Upper lobe of left lung (tissue), 6 donors: ENCODE data around the gene PRM3. TPM values are rescaled to one million over a fixed set of nuclear protein-coding genes. Genes with fewer than 3 reads are reported as not detected.
A peak's percentile ranks its signal among the peaks of the same experiment; 100 is the strongest.

Experiments used
- ATAC-seq, 2 donors: fragments of 200-7000 bp; cut with Tn5 transposase; one replicate each; pipeline ENCODE4 v1.9.1; 2022; ENCODE audit warnings: mild to moderate bottlenecking in 2 of 2, moderate library complexity in 2 of 2; ENCODE audit not compliant: low FRiP score in 2 of 2
- DNase-seq, 2 donors: peaks; one replicate each; pipeline ENCODE4 v3.0.0-alpha.2; 2019 to 2020
- H3K27ac ChIP-seq, 4 donors: fragments of 200-600 bp; sonication (generic); one replicate each; pipeline ENCODE4 v1.5.1; 2016 to 2019
- H3K27me3 ChIP-seq, 4 donors: fragments of 200-600 bp; sonication (generic); one replicate each; pipeline ENCODE4 v1.5.1; 2017 to 2019
- H3K36me3 ChIP-seq, 4 donors: fragments of 200-600 bp; sonication (generic); one replicate each; pipeline ENCODE4 v1.5.1; 2016 to 2019
- H3K4me1 ChIP-seq, 4 donors: fragments of 200-600 bp; sonication (generic); one replicate each; pipeline ENCODE4 v1.5.1; 2018 to 2019
- H3K4me3 ChIP-seq, 4 donors: fragments of 200-600 bp; sonication (generic); one replicate each; pipeline ENCODE4 v1.5.1; 2017 to 2019; ENCODE audit warnings: mild to moderate bottlenecking in 2 of 4, moderate library complexity in 1 of 4
- H3K9me3 ChIP-seq, 4 donors: fragments of 200-600 bp; sonication (generic); one replicate each; pipeline ENCODE4 v1.5.1; 2018 to 2019
- CTCF ChIP-seq, 6 experiments: fragments of 450-650 bp in 4 of 6; fragments of 200-600 bp in 2 of 6; sonication (generic) in 2 of 6; IDR thresholded peaks; one replicate each; pipeline ENCODE4 v1.5.1; 2016 to 2019; ENCODE audit warnings: antibody characterized with exemption in 6 of 6
- EP300 ChIP-seq, 4 donors: sonication (generic); formaldehyde crosslinking; IDR thresholded peaks; one replicate each; pipeline ENCODE4 v1.5.1; 2017; ENCODE audit warnings: antibody characterized with exemption in 4 of 4, control low read depth in 2 of 4
- POLR2A ChIP-seq, 4 donors: fragments of 450-650 bp; IDR thresholded peaks; one replicate each; pipeline ENCODE4 v1.5.1; 2016 to 2017; ENCODE audit warnings: antibody characterized with exemption in 4 of 4, mild to moderate bottlenecking in 2 of 4
- POLR2AphosphoS5 ChIP-seq, 2 donors: sonication (generic); formaldehyde crosslinking; IDR thresholded peaks; one replicate each; pipeline ENCODE4 v1.5.1; 2017; ENCODE audit warnings: antibody characterized with exemption in 2 of 2
- WGBS, 2 donors: methylation state at CpG; one replicate each; pipeline ENCODE4 v1.1.5; 2017 to 2018; 5-methylcytosine and 5-hydroxymethylcytosine counted together
- total RNA-seq, 6 donors: library from RNA; depleted of rRNA in 4 of 6; stranded (reverse); fragments of >200 nt in 4 of 6; gene quantifications; one replicate each; pipeline versions ENCODE4 v1.1.0 to v1.2.1, GENCODE V29; 2016 to 2021
- donor health status: DM: no; HTN: no; CAD: no; lungs with moderate emphysema.
- donor health status: DM: no; HTN: yes; CAD: no; lungs with severe emphysema.

The PRM3 gene
- total RNA-seq, 6 donors from 2014 or later, result not detected

DNA sequence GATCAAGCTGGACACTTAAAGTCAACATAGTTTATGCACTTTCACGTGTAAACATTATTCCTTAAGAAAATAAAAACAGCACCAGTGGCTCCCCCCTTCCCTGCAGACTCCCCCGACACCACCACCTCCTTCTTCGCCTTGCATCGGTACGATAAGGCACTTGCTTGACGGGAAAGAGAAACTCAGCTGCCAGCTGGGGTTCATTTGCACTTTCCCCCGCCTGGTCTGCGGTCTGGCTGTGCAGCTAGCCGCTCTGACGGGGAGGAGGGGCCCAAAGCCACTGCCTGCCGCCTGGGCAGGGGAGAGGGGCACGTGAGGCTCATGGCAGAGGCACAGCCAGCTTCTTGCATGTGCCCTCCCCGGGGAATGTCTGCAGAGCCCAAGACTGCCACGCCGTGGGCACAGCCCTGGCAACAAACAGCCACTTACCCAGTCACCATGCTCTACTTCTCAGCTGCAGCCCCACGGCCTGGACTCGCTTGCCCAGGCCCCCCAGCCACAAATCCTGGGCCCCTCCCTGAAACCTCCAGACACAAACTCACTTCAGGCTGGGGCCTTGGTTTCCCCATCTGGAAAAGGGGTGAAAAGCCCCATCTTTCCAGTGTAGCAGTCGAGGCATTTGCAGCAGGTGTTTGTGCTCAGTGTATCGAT, 24.2 kb upstream of the PRM3 start:
- ATAC-seq (peak; percentile 81 to 91), DNase-seq (peak; percentile 87 to 94)
- Histone ChIP-seq H3K27ac (peak overlapping the region; percentile 41 to 62 (median 60)), H3K9me3 (no peaks in the 10 kb centered on the region), H3K36me3 (no peaks in the 10 kb centered on the region), H3K4me3 (peak overlapping the region in 2 of 4 donors; percentile 17 to 21), H3K27me3 (no peaks in the 10 kb centered on the region), H3K4me1 (peaks cover 15 to 22% (median 19%) of the 10 kb centered on the region in 4 donors)
- TF ChIP-seq CTCF (IDR thresholded peaks at IDR 0.05), result peak in 3 of 6 experiments; percentile 16 to 37 (median 33)
- TF ChIP-seq POLR2A (IDR thresholded peaks at IDR 0.05), result peak in 1 of 4 donors; percentile 19
- TF ChIP-seq EP300 (IDR thresholded peaks at IDR 0.05), result peak in 1 of 4 donors; percentile 25
- peak; percentile 39 to 64 for TF ChIP-seq POLR2AphosphoS5 (IDR thresholded peaks at IDR 0.05)
- WGBS, 2 donors, result 6 to 14% methylated on average over 10 to 18 of the region's 19 CpGs

- Histone ChIP-seq H3K4me3 (peak overlapping the region in 2 of 4 donors; percentile 17 to 21), H3K9me3 (no peaks in the 10 kb centered on the region), H3K36me3 (no peaks in the 10 kb centered on the region), H3K27me3 (no peaks in the 10 kb centered on the region), H3K4me1 (peaks cover 15 to 22% (median 17%) of the 10 kb centered on the region in 4 donors), H3K27ac (peak overlapping the region; percentile 41 to 62 (median 60))
- ATAC-seq (peak in 1 of 2 donors; percentile 19), DNase-seq (peak in 1 of 2 donors; percentile 41)
- TF ChIP-seq EP300 (IDR thresholded peaks at IDR 0.05), result no peak
- no peak for TF ChIP-seq POLR2A (IDR thresholded peaks at IDR 0.05)
- no peak for TF ChIP-seq CTCF (IDR thresholded peaks at IDR 0.05)
- TF ChIP-seq POLR2AphosphoS5 (IDR thresholded peaks at IDR 0.05), result no peak
- whole genome bisulfite sequencing, 2 donors, result 46 to 47% methylated on average over 9 of the region's 10 CpGs
Measured at GRCh38 chr16:11296706-11297491, 23.5 kb upstream of the PRM3 start.

- ATAC-seq (no peak), DNase-seq (no peak)
- WGBS, 2 donors, result 59 to 86% methylated on average over 3 of the region's 3 CpGs
- H3K4me3 ChIP-seq, result no peak overlapping the region
- no peaks in the 10 kb centered on the region for H3K9me3 ChIP-seq
- no peaks in the 10 kb centered on the region for H3K36me3 ChIP-seq
- peaks cover 15 to 22% (median 17%) of the 10 kb centered on the region in 4 donors for H3K4me1 ChIP-seq
- no peak for TF ChIP-seq POLR2A (IDR thresholded peaks at IDR 0.05)
- no peak for TF ChIP-seq EP300 (IDR thresholded peaks at IDR 0.05)
- TF ChIP-seq POLR2AphosphoS5 (IDR thresholded peaks at IDR 0.05), result no peak
- no peak for TF ChIP-seq CTCF (IDR thresholded peaks at IDR 0.05)
- peak overlapping the region in 1 of 4 donors; percentile 12 for H3K27ac ChIP-seq
- H3K27me3 ChIP-seq, result no peaks in the 10 kb centered on the region
Measured at GRCh38 chr16:11296351-11296705, 22.9 kb upstream of the PRM3 start.

- WGBS, 2 donors, result 90% methylated on average over 4 of the region's 4 CpGs
- DNase-seq (no peak), ATAC-seq (no peak)
- no peak overlapping the region for H3K4me3 ChIP-seq
- peaks cover 15 to 25% (median 17%) of the 10 kb centered on the region in 4 donors for H3K4me1 ChIP-seq
- TF ChIP-seq POLR2A (IDR thresholded peaks at IDR 0.05) (no peak), CTCF (IDR thresholded peaks at IDR 0.05) (no peak), EP300 (IDR thresholded peaks at IDR 0.05) (no peak), POLR2AphosphoS5 (IDR thresholded peaks at IDR 0.05) (no peak)
- H3K9me3 ChIP-seq, result no peaks in the 10 kb centered on the region
- H3K27me3 ChIP-seq, result no peaks in the 10 kb centered on the region
- H3K36me3 ChIP-seq, result no peaks in the 10 kb centered on the region
- H3K27ac ChIP-seq, result no peak overlapping the region
Measured at GRCh38 chr16:11295672-11296071, 22.2 kb upstream of the PRM3 start.
